ENCODE results near the gene NKX1-1. TPM values are rescaled to one million over a fixed set of nuclear protein-coding genes. Genes with fewer than 3 reads are reported as not detected.
"Not testable (repeated sequence)": the region's sequence is repeated elsewhere in the genome, so short reads cannot be mapped to it uniquely, and the experiment has no call there.

Gene NKX1-1
- total RNA-seq, 1 donor from 2014 or later: not detected

- DNase-seq (ENCODE audit: low read depth): no peak
- no peak for TF ChIP-seq CTCF (conservative IDR thresholded peaks at IDR 0.05; ENCODE audit: low read depth, low read length)
- H3K4me3 ChIP-seq (ENCODE audit: low read depth, low read length): no peak overlapping the region
Measured at GRCh38 chr4:1449475-1449832, 43.2 kb upstream of the NKX1-1 start.

DNA sequence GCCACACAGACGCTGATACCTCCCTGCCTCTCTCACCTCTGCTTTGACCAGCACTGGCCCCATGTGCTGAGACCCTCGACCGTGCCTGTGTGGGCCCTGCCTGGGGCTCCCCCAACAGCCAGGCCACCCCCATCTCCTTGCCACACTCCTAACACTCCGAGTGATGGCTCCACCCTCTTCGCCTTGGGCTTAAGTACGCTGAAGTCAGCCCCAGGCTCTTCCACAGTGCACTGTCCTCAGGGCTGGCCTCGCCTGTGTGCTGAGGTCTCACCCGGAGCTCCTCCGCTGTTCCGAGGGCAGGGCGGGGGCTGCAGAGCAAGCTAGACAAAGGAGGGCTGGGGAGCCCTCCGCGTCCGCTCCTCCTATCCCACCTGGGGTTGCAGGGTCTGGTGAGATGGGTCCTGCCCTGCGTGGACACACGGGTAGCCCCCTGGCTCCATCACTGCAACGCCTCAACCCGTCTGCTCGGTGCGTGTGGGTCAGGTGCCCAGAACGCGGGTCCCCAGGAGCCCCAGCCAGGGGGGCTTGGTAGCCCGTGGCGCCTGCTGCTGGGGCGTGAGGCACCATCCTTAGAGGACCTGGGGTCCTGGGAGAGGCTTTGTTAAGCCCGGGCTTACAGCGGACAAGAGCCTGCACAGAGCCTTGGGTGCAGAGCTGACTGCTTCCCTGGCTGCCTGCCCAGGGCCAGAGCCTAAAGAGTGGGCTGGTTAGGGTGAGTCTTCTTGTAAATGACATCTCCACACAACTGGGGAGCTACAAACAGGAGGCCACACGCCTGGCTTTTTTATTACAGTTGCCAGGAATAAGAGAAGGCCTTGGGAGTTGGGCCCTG, 42.6 kb upstream of the NKX1-1 start:
- TF ChIP-seq CTCF (conservative IDR thresholded peaks at IDR 0.05; ENCODE audit: low read depth, low read length): no peak
- no peak overlapping the region for H3K4me3 ChIP-seq (ENCODE audit: low read depth, low read length)
- DNase-seq (ENCODE audit: low read depth): no peak

DNA sequence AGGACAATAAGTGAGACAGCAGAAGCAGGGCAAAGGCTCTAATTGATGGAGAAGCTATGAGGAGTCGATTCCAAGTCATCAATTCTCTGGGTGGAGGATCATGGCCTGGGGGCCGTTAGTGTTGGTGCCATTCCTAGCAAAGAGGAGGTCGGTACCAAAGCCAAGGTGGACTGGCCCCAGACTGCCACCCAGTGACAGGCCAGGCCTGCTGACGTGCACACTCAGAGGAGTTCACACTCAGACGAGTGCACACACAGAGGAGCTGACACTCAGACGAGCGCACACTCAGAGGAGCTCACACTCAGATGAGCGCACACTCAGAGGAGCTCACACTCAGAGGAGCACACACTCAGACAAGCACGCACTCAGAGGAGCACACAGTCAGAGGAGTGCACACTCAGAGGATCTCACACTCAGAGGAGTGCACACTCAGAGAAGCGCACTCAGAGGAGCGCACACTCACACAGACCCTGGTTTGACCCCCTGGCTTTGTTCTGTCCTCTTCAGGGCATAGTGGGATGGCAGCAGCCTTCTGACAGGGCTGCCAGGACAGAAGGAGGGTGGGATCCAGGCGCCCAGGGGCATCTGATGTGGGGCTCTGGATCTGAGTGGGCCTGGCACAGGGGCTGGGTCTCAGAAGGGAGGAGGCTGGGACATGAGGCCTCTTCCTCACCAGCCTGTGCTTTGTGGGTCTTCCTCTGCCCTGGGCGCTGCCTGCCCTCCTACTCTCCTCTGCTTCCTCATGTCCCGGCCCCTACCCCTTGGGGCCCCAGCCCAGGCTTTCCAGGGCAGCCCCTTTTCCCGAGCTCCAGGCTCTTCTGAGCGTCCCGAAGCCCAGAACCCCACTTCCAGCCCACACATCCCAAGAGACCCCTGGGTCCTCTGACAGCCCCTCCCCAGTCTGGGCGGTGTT, 41.7 kb upstream of the NKX1-1 start:
- DNase-seq (ENCODE audit: low read depth): no peak
- no peak for TF ChIP-seq CTCF (conservative IDR thresholded peaks at IDR 0.05; ENCODE audit: low read depth, low read length)
- no peak overlapping the region for H3K4me3 ChIP-seq (ENCODE audit: low read depth, low read length)

DNA sequence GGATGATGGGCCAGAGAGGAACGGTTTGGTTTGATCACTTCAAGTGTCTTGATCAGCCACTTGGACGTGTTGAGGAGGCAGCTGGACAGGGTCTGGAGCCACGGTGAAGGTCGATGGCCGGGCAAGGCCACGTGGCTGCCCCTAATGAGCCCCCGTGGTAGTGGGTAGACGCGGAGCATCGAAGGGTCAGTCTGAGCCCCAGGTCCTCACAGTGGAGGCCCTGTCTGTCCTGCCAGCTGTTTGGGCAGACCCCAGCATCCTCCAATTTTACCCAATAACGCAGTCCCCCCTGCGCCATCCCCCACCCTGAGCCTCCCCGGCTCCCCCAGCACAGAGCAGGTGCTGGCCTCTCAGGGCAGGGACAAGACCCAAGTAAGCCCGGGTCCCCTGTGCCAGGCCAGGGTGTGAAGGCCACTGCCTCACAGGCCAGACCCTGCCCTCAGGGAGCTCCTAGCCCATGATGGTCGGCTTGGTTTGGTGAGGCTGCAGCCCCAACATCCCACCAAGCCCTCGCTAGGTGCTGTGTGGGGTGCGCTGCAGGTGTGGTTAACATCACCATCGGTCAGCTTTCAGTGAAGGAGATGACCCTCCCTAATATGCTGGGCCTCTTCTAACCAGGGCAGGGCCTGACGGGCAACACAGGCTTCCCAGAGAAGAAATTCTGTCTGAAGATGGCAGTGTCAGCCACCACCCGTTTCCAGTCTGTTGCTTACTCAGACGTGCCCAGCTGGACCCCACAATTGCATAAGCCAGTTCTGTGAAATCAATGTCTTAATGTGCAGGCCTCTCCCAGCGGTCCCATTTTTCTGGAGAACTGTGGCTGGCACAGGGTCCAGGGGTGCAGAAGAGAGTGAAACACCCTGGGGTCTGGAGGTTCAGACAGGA, 40.5 kb upstream of the NKX1-1 start:
- no peak for TF ChIP-seq CTCF (conservative IDR thresholded peaks at IDR 0.05; ENCODE audit: low read depth, low read length)
- H3K4me3 ChIP-seq (ENCODE audit: low read depth, low read length): no peak overlapping the region
- DNase-seq (ENCODE audit: low read depth): no peak

- no peak for DNase-seq (ENCODE audit: low read depth)
- H3K4me3 ChIP-seq (ENCODE audit: low read depth, low read length): no peak overlapping the region
- TF ChIP-seq CTCF (conservative IDR thresholded peaks at IDR 0.05; ENCODE audit: low read depth, low read length): no peak
Measured at GRCh38 chr4:1445716-1446445, 39.6 kb upstream of the NKX1-1 start.

DNA sequence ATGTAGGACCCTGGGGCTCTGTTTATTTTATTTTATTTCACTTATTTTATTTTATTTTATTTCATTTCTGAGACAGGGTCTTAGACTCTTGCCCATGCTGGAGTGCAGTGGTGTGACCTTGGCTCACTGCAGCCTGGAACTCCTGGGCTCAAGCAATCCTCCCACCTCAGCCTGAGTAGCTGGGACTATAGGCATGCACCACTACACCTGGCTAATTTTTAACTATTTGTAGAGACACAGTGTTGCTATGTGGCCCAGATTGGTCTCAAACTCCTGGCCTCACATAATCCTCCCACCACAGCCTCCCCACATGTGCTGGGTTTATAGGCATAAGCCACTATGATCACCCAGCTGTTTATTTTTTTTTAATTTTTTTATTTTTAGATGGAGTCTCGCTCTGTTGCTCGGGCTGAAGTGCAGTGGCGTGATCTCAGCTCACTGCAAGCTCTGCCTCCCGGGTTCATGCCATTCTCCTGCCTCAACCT, 37.5 kb upstream of the NKX1-1 start:
- not testable (repeated sequence) for DNase-seq (ENCODE audit: low read depth); H3K4me3 ChIP-seq (ENCODE audit: low read depth, low read length)

Measured in epithelial cell of proximal tubule (primary cell).